ENCODE results near the gene SRRM2. TPM values are rescaled to one million over a fixed set of nuclear protein-coding genes. Genes with fewer than 3 reads are reported as not detected.

SRRM2 gene
- total RNA-seq, 3 donors from 2014 or later = 538 to 819 (median 692) TPM

GRCh38 chr16:2739625-2740430, 12.6 kb upstream of the SRRM2 start:
- Histone ChIP-seq H3K9me3 (no peaks in the 10 kb centered on the region), H3K36me3 (ENCODE audit: low read depth) (no peaks in the 10 kb centered on the region), H3K4me3 (no peak overlapping the region), H3K4me1 (ENCODE audit: low read depth) (no peaks in the 10 kb centered on the region)
- intact Hi-C loops (cut with DNase I, micrococcal nuclease) = no loop called here
- DNase-seq (no peak), ATAC-seq (peak; percentile 18)
- TF ChIP-seq CTCF (IDR thresholded peaks at IDR 0.05) = no peak

GRCh38 chr16:2740476-2740875, 12.0 kb upstream of the SRRM2 start:
- no peak for DNase-seq
- Histone ChIP-seq H3K4me3 (no peak overlapping the region), H3K9me3 (no peaks in the 10 kb centered on the region), H3K36me3 (ENCODE audit: low read depth) (no peaks in the 10 kb centered on the region), H3K4me1 (ENCODE audit: low read depth) (no peaks in the 10 kb centered on the region)
- ATAC-seq = no peak
- no peak for TF ChIP-seq CTCF (IDR thresholded peaks at IDR 0.05)
- intact Hi-C loops (cut with DNase I, micrococcal nuclease) = no loop called here

GRCh38 chr16:2741168-2741567, 11.3 kb upstream of the SRRM2 start:
- H3K9me3 ChIP-seq = no peaks in the 10 kb centered on the region
- no peak for TF ChIP-seq CTCF (IDR thresholded peaks at IDR 0.05)
- no peak for DNase-seq
- H3K4me1 ChIP-seq (ENCODE audit: low read depth) = no peaks in the 10 kb centered on the region
- no peak overlapping the region for H3K4me3 ChIP-seq
- no peak for ATAC-seq
- no peaks in the 10 kb centered on the region for H3K36me3 ChIP-seq (ENCODE audit: low read depth)
- intact Hi-C loops (cut with DNase I, micrococcal nuclease) = no loop called here

GRCh38 chr16:2742323-2743006, 10.0 kb upstream of the SRRM2 start:
- no peak for ATAC-seq
- H3K36me3 ChIP-seq (ENCODE audit: low read depth) = no peaks in the 10 kb centered on the region
- no peak for DNase-seq
- H3K4me1 ChIP-seq (ENCODE audit: low read depth) = no peaks in the 10 kb centered on the region
- H3K4me3 ChIP-seq = no peak overlapping the region
- intact Hi-C loops (cut with DNase I, micrococcal nuclease) = no loop called here
- TF ChIP-seq CTCF (IDR thresholded peaks at IDR 0.05) = no peak
- H3K9me3 ChIP-seq = no peaks in the 10 kb centered on the region

- DNase-seq (no peak), ATAC-seq (no peak)
- Histone ChIP-seq H3K9me3 (no peaks in the 10 kb centered on the region), H3K4me1 (ENCODE audit: low read depth) (no peaks in the 10 kb centered on the region), H3K4me3 (no peak overlapping the region), H3K36me3 (ENCODE audit: low read depth) (no peaks in the 10 kb centered on the region)
- intact Hi-C loops (cut with DNase I, micrococcal nuclease) = no loop called here
- no peak for TF ChIP-seq CTCF (IDR thresholded peaks at IDR 0.05)
Observed at GRCh38 chr16:2743007-2743810, 9.2 kb upstream of the SRRM2 start.

Data from mucosa of descending colon (tissue), 3 donors.